Stimulated activated CD8-positive, alpha-beta memory T cell treated with anti-CD3 and anti-CD28 coated beads, Interleukin-7, amount 100 ng/mL, for 4 hours (primary cell): ENCODE measurements around the gene SSH2.
"Not testable (repeated sequence)": the region's sequence is repeated elsewhere in the genome, so short reads cannot be mapped to it uniquely, and the experiment has no call there.

Source experiments
- DNase-seq, 2 donors: peaks; one replicate each; pipeline ENCODE4 v3.0.0-alpha.2; 2020; ENCODE audit warnings: low read depth in 2 of 2

Gene SSH2

DNA sequence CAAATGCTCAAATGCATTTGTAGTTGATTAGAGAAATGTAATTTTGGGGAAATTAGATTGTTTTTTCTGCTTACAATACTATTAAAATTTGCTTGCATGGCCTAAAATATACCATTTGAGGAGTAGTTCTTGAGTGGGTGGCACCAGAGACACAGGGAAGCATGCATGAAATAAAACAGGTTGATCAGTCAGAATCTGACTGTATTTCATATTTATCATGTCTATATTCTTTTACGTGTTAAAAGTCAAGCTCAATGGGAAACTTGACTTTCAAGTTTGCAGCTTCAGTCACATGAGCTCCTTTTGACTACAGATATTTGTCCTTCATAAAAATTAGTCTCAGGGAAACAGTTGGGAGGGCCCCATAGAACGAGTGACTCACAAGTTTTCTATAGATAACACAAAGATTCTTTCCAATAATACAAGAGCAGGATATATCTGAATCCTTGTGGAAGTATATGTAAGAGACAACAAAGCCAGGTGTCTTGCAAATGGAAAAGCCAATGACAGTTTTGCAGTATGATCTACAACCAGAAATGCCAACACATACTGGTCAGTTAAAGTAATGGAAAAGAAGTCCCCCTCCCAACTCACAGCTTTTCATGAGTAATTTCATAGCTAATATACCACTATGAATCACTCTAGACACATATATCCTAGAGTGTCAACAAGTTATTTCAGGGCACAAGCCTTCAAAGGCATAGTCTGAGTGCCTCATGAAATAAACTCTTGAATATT lies 265.1 kb downstream of the SSH2 start:
- no peak for DNase-seq

DNA sequence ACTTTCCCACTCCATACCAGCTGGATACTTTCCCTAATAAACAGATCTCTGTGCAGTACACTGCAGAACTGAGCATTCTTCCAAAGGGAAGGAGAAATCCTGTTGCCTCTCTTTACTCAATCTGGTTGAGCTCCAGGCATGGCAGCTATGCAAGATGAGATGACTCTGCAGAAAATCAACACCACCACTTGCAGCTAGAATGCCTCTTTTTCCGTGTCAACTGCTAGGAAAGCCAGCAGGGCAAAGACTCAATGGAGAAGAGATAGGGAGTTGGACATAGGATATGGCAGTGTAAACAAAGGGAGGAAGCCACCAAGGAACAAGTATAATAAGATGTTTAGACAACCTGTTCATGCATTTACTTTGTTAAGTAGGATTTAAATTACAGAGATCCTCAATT lies 266.9 kb downstream of the SSH2 start:
- no peak for DNase-seq

DNA sequence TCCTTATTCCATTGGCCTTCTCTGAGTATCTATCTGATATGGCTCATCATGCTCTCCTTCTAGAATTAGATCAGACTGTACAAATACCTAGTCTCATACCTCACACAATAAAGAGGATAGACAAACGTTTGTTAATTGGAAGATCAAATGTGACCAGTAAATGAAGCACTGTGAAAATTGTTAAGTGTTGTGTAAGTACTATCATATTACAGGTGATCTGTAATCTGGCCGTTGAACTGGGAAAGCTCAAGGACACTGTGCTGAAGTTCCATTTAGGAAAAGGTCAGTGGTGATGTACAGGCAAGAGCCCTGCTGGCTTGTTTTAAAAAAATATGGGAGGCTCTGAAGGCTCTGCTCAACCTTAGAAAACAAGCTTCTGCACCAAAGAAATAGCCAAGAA lies 268.8 kb downstream of the SSH2 start:
- DNase-seq: no peak

- DNase-seq: no peak
Measured at GRCh38 chr17:29659155-29659554, 270.9 kb downstream of the SSH2 start.

DNA sequence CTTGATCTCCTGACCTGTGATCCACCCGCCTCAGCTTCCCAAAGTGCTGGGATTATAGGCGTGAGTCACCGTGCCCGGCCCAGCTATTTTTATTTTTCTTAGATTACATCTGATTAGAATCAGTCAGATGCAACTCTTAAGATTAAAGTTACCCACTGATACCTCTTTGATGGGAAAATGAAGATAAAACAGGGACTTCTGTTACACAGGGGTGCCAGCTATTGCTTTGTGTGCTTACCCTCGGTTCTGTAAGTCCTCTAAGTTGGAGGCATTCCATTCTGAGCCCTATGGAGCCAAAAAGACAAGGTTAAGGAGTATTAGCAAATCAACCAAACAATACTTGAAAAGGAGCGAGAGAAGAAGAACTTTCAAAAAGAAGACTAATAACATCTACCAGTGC lies 274.7 kb downstream of the SSH2 start:
- no peak for DNase-seq

GRCh38 chr17:29653995-29654714 lies 275.9 kb downstream of the SSH2 start:
- DNase-seq: no peak

GRCh38 chr17:29652976-29653375 lies 277.1 kb downstream of the SSH2 start:
- no peak for DNase-seq

GRCh38 chr17:29651913-29652312 lies 278.1 kb downstream of the SSH2 start:
- not testable (repeated sequence) for DNase-seq

DNA sequence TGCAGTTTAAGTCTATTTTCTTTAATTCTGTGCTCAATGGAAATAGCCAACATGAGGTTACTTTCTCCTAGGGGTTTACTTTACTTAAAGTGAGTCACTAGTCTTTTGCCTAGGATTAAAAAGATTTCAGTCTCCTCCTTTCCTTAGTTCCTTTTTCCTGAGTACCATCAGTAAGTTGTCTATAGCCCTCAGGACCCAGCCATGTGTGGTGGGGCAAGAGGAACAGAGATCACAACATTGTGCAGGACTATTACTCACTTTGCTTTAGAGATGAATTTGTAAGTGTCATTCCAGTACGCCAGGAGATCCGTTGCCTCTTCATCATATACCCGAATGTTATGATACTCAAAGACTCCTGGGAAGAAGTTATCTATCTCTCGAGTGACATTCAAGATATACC lies 279.6 kb downstream of the SSH2 start:
- no peak for DNase-seq

- DNase-seq: no peak
Measured at GRCh38 chr17:29649359-29649758, 280.7 kb downstream of the SSH2 start.

DNA sequence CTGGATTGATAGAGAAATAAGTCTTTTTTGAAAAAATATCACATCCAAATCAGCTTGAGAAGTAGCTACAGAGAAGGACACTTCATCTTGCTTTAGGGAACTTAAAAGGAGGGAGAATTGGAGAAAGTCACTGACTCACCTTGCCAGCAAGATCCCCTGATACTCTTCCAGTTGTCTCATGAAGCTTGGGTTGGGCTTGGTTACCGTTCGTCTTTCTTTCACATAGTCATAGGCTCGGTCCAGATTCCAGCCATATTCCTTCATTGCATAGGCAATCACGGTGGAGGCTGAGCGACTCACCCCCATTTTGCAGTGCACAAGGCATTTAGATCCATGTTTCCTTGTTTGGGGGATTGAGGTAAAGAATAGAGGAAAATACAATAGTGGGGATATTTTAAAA lies 282.0 kb downstream of the SSH2 start:
- DNase-seq: no peak

DNA sequence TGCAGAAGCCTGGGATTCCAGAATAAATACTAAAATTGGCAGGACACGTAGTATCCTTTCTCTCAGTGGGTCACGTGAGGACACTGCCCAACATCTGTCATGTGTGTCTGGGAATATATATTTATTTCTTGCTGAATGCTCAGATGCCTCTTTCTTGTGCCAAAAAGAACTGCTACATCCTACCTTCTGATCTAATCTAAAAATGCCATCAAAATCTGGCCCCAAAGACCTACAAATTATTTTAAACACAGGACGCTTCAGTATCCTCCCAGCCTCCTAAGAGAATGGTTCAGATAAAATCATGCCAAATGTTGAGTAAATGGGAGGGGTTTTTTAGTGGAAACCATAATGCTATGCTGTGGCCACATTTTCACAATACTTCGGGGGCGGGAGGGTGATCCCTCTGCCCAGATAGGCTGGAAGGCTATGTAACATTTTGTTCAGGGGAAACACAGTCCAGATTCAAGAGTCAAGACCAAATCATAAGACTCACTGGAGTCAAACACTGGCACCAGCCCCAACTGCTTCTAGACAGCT lies 284.4 kb downstream of the SSH2 start:
- DNase-seq: no peak

GRCh38 chr17:29643817-29644160 lies 286.2 kb downstream of the SSH2 start:
- no peak for DNase-seq

DNA sequence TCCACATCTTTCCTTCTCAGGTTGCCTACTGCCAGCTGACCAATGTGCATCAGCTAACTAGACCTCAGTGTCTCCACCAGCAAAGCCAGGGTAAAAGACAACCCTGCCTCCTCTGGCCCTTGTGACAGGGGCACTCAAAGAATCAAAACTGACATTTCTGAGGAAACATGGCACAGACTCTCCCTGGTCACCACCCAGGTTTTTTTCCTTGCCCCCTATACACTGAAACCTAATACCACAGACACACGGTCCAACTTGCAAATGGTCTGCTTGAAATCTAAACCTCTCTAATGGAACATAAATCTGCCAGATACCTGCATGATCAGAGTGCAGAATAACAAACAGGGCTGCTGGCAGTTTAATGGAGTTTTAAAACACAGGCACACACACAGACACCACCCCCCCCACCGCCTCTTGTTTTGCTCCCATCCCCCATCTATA lies 287.8 kb downstream of the SSH2 start:
- no peak for DNase-seq

DNA sequence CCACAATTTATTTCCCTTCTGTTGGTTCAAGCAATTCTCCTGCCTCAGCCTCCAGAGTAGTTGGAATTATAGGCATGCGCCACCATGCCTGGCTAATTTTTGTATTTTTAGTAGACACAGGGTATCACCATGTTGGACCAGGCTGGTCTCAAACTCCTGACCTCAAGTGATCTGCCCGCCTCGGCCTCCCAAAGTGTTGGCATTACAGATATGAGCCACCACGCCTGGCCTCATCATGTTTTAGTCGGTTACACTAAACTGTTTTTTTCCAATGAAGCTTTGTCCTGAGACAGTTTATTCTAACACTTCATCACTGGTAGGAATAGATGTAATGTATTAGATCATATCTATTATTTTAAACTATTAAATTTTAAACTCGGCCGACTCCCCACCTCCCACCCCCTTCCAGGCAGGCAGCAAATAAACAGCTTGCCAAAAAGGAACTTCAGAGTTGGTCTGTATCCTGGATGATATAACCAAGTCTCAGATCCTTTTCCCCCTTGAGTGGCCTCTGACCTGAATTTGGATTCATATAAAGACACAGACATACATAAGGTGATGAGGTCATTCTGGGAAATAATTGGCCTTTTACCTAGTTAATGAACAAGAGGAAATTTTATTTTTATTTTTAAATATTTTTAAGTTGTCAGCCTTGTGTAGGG lies 288.9 kb downstream of the SSH2 start:
- no peak for DNase-seq

GRCh38 chr17:29640413-29640812 lies 289.6 kb downstream of the SSH2 start:
- no peak for DNase-seq

DNA sequence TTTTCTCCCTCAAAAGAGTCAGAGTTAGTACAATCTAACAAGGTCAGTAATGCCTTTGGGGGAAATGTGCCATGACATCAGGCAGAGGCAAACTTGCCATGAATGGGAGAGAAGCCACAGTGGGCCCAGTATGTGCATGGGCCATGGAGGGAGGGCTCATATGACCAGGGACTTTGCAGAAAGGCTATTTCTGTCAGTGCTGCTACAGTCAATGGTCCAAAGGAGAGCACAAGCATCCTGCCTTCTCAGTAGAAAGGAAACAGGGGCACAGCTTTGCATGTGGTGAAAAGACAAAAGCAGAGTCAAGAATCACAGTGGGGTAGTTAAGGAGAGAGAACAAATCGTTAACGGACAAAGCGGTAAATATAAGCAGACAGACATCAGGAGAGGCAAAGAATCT lies 296.1 kb downstream of the SSH2 start:
- DNase-seq: no peak

DNA sequence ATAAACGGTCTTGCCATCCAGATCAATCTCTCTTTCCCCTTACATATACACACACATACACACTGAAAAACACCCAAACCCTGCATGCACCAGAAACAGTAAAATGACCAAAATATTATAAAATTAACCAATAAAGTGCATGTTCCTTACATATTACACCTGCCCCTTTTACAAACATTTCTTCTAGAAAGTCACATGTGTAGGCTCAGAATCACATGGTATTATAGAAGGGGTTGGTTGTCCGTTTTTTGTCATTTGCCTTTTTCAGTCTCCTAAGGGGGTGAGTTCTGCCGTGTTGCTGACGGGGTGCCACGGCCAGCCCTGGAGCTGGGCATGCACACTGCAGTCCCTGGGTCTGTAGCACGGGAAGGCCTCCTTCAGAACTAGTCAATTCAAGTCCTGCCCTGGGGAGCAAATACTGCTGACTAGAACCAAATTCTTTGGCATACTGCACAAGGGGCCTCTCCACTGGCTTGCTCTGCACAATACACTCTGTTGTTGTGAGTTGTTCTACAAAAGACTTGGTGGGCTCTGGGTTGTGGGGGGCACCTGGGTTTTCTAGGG lies 299.3 kb downstream of the SSH2 start:
- no peak for DNase-seq

- DNase-seq: no peak
Measured at GRCh38 chr17:29629839-29630238, 300.2 kb downstream of the SSH2 start.

- no peak for DNase-seq
Measured at GRCh38 chr17:29628644-29629043, 301.4 kb downstream of the SSH2 start.

- no peak for DNase-seq
Measured at GRCh38 chr17:29627951-29628350, 302.1 kb downstream of the SSH2 start.

DNA sequence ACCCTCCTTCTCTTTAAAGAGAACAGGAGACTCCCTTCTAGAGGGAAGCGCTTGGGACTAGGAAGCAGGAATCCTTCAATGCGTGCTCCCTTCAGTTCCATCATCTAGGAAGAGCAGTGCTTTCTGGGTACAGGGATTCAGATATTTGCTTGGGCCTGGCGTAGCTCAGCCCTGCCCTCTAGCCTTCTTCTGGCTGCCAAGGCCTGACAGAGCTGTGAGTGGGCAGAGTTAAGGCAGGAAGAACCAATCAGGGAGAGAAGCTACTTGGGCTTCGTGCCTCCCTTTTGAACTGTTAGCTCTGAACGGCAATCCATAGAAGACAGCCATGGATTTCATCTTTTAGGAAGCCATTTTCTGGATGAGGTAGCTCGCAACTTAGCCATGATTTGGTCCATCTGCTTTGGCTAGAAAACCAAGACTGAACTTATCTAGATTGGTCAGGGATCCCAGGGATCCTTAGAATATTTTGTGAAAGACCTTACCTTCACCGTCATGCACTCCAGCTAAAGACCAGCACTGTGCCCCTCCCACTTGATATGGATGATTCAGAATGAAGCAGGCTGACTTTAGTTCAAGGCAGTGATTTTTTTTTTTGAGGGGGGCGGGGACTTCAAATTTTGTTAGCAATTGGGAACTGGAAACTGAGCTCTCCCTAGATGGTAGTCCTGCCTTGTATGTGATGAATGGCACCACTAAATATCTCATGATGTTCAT lies 304.8 kb downstream of the SSH2 start:
- no peak for DNase-seq
